CD4-positive, alpha-beta T cell treated with Interleukin-21 for 1 hour (primary cell): ENCODE data around the gene CCDC9B.

Source experiments
- DNase-seq: peaks from one replicate; pipeline ENCODE4 v3.0.0-alpha.2; 2020

The CCDC9B gene

DNA sequence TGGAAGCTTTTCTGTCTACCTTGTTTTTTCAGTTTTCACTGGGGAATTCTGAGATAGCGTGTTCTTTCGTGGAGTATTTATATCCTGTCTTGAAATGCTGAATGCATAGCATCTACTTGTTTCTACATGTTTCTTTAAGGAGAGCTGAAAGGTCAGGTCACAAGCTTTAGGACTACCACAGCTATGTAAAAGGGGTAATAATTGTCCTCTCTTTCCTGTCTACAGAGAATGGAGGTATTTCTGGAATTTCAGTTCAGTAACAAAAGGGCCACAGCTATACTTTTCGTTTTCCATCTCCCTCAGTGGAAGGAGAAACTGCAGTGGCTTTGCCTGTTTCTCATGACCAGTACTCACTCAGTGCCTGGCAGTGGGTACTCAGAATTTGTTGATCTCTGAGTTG is 12.6 kb downstream of the CCDC9B start:
- DNase-seq, result no peak

DNA sequence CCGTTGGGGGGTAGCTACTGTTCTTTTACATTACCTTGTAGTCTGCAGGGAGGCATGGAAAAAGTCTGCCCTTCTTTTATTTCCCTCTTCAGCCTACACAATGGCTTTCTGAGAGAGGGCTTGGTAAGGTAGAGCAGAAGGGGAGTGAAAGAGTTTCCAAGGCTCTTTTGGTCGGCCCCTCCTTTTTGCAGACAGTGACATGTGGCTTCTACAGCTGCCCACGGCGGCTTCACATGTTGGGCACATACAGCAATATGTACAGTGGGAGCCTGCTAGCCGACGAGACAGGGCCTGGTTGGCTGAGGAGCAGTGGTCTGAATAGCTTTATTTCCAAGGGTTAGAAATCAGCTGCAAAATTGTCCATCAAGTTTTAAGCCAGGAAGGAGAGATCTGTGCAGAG is 13.3 kb downstream of the CCDC9B start:
- DNase-seq, result no peak

DNA sequence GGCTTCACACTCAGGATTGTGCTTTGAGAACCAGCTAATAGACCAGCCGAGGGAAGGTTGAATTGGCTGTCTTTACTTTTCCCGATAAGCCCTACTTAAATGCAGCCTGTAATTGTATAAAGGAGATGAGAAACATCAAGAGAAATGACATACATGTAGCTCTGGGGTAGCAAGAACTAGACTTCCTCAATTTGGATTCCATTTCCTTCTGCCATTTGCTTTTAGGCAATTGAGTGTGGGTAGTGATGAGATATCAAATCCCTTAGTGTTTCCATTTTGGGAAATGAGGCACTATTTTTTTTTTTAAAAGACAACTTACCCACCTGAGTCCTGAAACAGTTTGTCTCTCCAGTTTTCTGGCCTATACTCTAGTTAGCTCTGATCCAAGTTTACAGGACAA is 15.0 kb downstream of the CCDC9B start:
- DNase-seq, result no peak

DNA sequence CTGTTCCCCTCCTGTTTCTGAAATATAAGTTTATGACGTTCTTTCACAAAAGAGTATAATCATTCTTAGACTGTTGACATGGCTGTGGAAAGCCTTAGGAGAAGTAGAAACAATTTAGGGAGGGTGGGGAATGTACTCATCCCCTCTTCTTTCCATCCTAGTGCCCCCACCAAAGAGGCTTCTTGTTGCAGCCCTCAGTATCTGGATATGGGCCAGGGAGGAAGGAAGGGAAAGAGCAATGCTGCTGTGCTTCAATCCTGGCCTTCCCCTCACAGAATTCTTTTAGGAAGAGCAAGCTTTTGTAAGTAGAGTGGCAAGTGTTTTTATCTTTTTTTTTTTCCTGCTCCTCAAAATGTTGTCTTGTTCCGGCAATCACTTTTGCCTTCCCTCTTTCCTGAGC is 15.6 kb downstream of the CCDC9B start:
- DNase-seq, result no peak

DNA sequence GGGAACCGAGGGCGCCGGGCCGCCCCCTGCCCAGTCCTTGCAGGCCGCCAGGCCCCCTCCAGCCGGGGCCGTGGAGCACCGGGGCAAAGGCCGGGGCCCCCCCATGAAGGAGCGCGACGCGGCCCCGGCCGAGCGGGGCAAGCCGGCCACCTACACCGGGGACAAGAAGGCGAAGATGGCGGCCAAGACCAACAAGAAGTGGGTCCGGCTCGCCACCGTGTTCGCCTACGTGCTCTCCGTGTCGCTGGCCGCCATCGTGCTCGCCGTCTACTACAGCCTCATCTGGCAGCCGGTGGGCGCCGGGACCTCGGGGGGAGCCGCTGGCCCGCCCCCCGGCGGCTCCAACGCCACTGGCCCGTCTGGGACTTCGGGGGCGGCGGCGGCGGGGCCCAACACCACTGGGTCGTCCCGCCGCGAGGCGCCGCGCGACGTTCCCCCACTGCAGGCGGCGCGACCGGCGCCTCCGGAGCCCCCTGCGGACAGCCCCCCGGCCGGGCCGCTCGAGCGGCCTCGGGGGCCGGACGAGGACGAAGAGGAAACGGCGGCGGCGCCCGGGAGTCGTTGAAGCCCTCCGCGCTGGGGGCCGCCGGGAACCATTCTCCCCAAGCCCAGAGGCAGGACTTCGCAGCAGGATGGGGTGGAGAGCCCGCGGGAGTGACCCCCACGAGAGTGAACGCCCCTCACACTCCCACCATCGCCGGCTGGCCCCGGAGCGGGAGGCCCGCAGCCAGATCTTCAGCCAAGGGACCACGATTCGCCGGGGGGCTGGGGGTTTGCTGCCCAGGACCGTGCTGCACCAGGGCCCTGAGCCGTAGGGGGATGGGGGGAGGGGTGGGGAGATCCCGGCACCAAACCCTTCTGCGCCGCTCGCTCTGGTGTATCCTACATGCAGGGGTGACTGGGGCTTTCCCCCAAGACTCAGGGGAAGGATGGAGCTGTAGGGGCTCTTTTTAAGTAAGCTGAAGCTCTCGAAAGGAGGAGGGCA is 16.5 kb downstream of the CCDC9B start:
- peak; percentile 27 for DNase-seq

DNA sequence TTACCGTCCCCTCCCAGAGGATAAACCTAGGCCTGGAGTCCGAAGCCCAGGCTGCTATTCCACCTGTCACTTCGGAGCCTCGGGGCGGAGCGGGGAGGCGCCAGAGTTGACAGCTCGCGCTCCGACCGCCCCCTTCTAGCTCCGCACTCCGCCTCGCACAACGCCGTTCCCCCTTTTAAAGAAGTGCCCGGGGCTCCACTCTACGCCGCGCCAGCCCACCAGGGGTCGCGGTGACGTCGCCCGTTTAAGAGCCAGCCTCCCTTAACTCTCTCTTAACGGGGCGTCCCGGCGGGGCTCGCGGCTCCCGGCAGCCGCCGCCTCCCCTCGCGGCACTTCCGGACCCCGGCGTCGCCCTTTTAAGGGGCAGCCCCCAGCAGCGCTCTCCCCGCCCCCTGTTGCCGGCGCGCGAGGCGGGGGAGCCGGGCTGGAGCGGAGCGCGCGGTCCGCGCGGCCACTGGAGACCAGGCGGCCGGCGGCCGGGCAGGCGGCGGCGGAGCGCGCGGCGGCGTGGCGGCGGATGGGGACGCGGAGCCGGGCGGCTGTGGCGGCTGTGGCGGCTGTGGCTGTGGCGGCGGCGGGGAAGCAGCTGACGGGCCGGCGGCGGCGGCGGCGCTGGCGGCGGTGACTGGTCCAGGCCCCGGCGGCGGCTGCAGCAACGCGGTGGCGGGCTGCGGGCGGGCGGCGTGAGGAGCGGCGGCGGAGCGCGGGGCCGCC is 17.3 kb downstream of the CCDC9B start, which contains the start of gene INAFM2:
INAFM2 (plus strand) TSS at position 454 of the 714 bp plus-strand sequence. CDS start 364 bp downstream, outside the sequence.
- DNase-seq, result peak; percentile 92

DNA sequence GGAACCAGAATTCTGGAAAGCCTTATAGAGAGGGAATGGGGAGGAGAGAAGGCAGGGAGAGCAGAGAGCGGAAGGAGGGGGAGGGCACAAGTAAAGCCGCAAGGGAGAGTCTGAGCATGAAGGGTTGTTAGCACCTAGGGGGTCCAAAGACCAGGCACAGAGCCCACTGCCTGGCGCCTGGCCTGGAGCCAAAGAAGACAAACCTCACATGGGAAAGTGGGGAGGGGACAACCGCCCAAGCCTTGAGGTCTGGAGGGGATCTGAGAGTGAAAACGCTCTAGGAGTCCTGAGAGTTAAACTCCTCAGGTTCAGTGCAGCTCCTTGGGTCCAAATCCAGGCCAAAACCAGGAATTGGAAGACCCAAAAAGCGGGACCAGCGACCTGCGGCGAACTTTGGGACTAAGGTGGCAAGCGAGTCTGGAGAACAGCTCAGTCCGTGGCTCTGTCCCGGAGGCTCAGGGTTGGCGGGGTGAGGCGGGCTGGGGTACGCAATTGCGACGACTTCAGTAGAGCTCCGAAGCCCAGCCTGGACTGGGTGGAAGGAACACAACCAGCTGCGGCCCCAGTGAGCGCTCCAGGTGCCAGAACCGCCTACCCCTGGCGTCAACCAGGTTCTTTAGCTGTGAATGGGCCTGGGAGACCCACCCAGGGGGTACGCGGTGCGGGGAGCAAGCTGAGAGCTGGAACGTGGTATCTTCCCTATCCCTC is 18.1 kb downstream of the CCDC9B start:
- DNase-seq, result no peak

DNA sequence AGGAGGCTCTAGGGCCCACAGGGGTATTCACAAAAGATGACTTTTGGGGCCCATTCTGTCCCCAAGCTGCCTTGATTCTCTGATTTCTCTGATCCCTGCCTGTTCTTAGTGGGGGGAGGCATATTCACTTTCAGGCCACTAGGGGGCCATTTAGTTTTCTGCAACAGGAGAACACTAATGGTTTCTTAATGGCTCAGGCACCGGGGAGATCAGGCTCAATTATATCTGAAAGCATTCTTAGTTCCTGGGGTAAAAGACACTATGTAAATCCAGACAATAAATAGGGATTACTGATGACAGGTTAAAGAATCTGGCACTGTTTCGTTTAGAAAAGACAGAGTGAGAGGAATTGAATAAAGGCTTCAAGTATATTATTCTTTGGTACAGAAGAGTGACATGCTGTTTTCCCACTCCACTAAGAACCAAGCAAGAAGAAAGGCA is 19.8 kb downstream of the CCDC9B start:
- DNase-seq, result peak; percentile 80

DNA sequence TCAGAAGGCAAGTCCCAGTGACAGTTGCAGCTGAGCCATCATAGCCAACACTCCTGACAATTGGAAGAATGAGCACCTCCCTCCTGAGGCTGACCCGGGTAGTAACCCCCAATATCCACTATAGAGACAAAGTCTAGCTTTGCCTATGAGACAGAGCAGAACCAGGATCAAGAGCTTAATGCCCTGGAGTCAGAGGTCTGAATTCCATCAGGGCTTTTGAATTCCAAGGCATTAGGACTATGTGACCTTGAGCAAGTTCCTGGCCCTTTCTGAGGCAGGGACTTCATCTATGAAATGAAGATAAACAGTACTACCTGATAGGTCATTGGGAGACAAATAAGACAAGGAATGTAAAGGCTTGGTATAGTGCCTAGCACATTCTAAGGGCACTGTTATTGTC is 20.3 kb downstream of the CCDC9B start:
- DNase-seq, result no peak

DNA sequence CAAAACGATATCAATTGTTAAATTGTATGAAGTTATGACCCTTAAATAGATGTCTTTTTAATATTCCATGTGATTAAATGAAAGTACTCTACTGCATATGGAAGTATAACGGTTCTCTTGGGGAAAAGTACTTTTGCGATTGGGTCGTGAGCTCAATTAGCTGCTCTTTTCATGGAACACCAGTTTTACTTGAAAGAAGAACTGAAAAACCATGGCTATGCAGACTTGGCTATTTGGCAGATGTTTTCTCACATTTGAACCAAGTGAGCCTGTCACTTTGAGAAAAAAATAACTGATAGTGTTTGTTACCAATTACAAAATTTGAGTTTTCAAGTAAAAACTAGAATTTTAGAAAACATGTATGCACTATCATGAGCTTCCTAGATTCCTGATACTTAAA is 23.2 kb downstream of the CCDC9B start:
- no peak for DNase-seq

DNA sequence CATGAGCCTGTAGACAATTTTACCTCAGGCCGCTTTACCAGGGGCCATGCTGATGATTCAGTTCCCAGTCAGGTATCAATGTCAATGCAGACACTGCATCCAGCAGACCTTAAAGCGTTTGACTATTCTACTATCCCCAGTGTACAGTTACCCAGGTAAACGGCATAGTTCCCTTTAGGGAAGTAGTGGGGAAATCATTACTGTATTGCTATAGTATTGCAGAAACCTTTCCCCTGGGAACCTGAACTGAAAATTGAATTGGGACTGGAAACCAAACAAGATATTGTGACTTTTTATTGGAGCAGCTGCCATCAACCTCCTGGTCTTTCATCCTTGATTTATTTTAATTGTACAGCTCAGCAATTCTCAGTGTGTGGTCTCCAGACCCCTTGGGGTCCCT is 23.8 kb downstream of the CCDC9B start:
- DNase-seq, result no peak

DNA sequence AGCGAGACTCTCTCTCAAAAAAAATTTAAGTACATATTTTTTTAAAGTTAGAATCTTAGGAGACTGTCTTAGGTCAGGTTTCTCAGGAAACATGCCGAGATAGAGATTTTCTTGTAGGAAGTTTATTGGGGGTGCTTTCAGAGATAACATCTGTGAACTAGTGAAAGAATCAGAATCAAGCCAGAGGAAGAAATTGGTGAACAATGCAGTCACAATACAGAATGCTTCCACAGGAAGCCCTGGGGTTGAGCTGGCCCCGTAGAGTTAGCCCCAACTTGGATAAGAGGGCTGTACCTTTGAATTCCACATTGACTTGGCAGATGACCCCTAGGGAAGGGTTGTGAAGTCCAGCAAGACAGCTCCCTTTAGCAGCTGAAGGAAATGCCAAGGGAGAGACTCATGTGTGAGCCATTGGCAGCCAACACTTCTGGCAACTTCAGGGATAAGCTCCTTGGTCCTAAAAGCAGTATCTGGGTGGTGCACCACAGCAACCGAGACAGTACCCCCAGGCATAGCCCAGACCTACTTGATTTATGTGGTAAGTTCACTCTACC is 25.9 kb downstream of the CCDC9B start:
- no peak for DNase-seq

DNA sequence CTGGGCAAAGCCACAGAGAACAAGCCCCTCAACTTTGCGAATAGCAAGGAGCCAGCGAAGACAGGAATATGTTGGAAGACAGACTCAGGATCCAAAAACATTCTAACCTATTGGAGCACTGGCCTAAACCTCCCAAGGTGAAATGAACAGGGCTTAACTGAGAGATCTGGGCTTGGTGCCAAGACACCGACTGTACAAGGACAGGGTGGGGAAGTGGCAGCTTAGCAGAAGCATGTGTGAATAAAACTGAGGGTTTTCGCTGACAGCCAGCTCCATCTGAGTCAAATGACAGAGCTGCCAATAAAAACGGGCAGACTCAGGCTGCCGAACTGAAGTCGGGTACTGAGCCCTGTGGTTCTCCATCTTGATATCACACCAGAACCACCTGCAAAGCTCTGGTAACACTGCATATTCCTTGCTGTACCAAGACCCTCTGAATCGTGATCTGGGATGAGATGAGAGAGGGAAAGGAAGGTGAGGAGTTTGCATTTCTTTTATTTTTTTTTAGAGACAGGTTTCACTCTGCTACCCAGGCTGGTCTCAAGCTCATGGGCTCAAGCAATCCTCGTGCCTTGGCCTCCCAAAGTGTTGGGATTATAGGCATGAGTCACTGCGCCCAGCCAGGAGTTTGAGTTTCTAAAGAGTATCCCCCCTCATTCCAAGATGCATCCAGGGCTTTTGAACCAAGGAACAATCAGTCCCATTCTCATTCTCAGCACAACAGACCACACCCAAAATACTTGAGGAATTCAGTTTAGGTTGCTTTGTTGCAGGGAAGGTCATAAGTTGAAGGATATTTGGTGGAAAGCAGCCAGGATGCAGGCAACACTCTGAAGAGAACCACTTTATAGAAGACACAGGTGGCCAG is 27.0 kb downstream of the CCDC9B start:
- DNase-seq, result peak; percentile 68

DNA sequence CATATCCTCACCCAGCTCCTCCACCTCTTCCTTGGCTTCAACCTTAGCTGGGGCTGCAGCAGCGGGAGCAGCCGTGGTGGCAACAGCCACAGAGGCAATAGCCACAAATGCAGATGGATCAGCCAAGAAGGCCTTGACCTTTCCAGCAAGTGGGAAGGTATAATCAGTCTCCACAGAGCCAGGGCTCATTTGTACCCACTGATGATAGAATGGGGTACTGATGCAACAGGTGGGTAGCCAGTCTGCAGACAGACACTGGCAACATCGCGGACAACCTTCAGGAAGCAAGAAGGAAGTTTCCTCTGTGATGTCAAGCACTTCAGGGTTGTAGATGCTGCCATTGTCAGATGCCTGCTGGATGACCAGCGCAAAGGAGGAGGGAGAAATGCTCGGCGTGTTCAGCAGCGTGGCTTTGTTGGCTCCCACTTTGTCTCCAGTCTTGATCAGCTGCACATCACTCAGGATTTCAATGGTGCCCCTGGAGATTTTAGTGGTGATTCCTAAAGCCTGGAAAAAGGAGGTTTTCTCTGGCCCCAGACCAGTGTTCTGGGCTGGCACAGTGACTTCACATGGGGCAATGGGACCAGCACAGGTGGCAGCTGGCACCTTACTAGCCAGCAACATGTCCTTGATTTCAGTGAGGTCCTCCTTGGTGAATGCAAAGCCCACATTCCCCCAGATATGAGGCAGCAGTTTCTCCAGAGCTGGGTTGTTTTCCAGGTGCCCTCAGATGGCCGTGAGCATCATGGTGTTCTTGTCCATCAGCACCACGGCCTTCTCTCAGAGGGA is 28.2 kb downstream of the CCDC9B start:
- DNase-seq, result no peak

DNA sequence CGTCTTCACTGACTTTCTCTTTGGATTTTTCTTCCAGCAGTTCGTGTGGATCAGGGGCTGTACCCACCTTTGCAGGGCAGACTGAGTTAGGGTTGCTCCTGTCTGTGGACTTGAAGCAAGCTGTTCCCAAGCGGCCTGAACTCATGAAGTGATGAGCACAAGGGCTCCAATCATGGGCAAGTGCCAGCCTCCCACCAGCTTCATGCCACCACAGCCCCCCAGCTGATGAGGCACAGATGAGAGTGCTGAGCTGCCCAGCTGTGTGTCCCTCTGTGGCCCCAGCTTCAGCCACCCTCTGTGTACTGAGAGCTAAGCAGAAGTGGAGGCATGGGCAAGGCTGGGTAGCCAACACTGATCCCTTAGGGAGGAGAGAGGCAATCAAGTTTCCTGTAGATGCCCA is 29.7 kb downstream of the CCDC9B start:
- DNase-seq, result no peak

DNA sequence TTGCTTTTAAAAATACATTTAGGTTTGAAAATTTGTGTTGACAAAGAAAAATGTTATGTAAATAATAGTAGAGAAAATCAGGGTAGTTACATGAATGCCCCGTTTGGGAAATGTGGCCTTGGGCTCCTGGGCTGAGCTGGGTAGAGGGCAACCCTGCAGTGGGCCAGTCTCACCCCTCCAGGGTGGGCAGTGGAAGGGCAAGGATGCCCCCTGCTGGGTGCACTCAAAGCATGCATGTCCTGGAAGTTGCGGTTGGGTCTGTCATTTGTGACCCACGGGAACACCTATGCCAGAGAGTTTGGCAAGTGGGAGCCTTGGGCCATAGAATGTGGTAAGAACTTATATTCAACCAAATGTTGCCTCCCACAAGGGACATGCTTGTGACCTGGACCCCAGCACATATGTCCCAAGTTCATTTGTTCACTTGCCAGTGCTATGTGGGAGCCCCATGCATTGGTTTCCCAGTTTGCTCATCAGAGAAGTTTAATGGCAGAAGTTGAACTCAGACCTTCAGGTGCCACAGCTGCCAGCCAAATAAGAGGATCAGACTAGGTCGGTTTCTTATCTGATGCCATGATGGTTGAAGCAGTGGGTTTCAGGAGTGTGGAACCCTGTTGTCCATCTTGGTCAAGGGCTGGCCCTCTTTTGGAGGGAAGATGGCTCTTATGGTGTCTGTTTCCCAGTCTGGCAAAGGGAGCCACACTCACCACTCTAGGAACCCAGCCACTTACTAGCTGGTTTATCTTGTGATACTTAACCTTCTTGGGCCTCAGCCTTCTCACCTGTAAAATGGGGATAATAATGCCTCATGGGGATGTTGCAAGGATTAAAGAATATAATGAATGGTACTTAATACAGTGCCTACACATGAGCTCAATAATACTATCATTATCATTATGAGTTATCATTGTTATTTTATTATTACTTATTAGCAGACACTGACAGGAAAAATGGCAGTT is 30.5 kb downstream of the CCDC9B start:
- peak; percentile 69 for DNase-seq

DNA sequence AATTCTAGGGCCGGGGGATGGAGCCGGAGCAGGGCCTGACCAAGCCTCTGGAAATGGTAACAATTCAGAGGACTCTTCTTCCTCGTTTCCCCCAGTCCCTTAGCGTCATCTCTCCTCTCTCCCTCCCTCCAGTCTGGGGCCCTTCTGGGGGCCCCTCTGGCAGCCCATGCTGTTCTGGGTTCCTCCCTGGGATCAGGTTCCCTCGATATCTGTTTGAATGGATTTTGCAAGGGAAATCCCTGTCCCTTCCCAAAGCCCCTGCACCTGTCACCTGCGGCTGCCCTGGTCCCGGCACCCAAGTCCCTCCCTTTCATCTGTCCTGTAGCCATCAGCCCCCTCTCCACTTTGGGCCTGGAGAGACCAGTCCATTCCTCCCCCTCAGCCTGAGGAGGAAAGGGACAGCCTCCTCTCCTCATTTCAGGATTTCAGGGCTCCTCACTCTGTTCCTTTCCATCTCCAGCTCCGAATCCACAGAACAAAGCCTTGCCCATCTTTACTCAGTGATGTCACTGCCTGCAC is 31.3 kb downstream of the CCDC9B start:
- DNase-seq, result no peak

DNA sequence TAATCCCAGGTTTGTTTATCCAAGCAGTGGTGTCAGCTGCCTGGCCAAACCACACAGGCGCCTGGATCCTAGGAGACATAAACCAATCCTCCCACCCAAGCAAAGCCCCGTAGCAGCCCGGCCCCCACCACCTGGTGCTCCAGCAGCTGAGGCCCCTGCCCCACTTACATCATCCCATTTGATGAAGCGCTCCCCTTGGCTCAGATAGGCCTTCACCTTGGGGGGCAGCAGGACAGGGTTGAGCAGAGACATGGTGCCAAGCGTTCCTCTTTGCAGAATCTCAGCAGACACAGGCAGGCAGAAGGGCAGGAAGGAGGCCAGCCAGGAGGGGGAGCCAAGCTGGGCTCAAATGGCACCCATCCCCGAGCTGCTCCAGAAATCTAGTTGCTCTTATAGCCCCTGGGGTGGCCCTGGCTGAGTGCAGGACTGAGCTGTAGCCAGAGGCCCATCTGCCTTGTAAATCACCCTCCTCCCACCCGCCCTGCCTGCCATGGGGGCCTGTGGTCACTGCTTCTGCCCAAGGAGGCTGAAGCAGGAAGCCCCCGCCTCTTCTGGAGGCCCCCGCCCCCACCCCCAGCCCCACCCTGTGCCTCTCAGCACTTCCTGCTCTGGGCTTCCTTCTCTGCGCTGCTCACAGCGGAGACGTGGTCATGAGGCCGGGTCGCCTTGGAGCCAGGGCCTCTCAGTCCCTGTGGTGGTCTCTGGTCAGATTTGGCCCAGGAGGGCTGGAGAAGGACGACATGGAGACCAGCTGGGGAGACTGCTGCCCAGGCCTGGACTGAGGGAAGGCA is 33.1 kb downstream of the CCDC9B start, which contains the start of gene PLCB2:
PLCB2 (minus strand) TSS at position 515 of the 791 bp plus-strand sequence; CDS start at position 252, 263 bp downstream.
- DNase-seq, result peak; percentile 72

DNA sequence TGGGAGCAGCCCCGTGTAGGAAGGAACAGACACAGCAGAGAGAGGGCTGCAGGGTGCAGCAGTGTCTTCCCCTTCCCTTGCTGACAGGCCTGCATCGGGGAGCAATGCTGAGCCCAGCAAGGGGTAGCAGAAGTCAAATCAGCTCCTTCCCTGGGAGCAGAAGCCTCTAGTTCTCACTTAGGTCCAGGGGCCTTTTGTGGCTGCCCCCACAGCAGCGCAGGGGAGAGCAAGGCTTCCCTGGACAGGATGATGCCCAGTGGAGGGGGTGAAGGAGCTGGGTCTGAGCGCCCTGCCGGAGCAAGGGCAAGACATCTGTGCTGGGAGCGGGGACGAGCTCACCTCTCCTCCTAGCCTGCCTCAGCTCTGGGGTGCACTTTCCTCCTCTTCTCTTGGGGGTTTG is 33.8 kb downstream of the CCDC9B start:
- DNase-seq, result no peak
